ENCODE measurements around the gene BRCA1.

DNA sequence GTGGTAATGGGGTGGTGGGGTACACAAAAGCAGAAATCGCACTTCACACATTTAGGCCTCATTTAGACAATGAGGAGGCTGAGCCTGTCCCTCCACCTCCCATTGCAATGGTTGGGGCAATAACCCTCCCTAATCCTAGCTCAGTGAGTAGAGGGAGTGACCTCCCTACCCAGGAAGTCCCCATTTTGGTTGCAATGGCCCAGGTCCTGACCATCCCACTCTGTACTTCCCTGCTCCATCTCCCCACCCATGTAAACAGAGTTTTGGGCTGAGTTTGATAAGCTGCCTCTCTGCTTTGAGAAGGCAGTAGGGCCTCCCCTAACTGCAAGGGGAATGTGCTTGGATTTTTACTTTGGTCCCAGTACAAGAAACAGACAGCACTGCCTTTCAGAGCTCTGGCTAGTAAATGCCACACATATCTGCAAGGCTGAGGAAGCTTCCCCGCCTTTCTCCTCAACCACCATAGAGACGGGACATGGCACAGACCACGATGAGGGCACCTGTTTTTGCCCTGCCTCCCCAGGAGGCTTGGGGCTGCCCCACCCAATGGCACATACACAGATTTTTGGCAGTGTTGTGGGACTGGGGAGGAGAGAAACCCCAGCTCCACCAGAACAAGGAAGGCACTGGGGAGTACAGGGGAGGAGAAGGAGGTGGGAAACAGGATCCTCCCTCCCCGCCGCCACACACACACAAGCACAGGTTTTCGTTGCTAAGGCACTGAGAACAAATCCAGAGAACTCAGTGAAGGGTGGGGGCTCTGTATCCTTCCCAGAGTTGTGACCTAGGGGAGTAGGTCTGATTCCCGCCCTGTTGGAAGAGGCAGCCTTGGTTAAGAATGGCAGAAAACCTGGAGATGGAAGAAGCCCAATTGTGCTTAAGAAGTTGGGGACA, 110.3 kb downstream of the BRCA1 start:
- TF ChIP-seq, protein P1, sequence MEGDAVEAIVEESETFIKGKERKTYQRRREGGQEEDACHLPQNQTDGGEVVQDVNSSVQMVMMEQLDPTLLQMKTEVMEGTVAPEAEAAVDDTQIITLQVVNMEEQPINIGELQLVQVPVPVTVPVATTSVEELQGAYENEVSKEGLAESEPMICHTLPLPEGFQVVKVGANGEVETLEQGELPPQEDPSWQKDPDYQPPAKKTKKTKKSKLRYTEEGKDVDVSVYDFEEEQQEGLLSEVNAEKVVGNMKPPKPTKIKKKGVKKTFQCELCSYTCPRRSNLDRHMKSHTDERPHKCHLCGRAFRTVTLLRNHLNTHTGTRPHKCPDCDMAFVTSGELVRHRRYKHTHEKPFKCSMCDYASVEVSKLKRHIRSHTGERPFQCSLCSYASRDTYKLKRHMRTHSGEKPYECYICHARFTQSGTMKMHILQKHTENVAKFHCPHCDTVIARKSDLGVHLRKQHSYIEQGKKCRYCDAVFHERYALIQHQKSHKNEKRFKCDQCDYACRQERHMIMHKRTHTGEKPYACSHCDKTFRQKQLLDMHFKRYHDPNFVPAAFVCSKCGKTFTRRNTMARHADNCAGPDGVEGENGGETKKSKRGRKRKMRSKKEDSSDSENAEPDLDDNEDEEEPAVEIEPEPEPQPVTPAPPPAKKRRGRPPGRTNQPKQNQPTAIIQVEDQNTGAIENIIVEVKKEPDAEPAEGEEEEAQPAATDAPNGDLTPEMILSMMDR (IDR thresholded peaks at IDR 0.05): no peak
- no peak for TF ChIP-seq POLR2A (IDR thresholded peaks at IDR 0.05)
